ENCODE data around the gene TEDC2.

GRCh38 chr16:2469399-2470233, 9.7 kb downstream of the TEDC2 start:
- TF ChIP-seq, protein P1, sequence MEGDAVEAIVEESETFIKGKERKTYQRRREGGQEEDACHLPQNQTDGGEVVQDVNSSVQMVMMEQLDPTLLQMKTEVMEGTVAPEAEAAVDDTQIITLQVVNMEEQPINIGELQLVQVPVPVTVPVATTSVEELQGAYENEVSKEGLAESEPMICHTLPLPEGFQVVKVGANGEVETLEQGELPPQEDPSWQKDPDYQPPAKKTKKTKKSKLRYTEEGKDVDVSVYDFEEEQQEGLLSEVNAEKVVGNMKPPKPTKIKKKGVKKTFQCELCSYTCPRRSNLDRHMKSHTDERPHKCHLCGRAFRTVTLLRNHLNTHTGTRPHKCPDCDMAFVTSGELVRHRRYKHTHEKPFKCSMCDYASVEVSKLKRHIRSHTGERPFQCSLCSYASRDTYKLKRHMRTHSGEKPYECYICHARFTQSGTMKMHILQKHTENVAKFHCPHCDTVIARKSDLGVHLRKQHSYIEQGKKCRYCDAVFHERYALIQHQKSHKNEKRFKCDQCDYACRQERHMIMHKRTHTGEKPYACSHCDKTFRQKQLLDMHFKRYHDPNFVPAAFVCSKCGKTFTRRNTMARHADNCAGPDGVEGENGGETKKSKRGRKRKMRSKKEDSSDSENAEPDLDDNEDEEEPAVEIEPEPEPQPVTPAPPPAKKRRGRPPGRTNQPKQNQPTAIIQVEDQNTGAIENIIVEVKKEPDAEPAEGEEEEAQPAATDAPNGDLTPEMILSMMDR (conservative IDR thresholded peaks at IDR 0.05; ENCODE audit: low read length), result no peak
- no peak for TF ChIP-seq EZH2phosphoT487 (IDR thresholded peaks at IDR 0.05; ENCODE audit: borderline replicate concordance, low read depth, low read length)
